ENCODE measurements around the gene BCAS1.

BCAS1 gene

DNA sequence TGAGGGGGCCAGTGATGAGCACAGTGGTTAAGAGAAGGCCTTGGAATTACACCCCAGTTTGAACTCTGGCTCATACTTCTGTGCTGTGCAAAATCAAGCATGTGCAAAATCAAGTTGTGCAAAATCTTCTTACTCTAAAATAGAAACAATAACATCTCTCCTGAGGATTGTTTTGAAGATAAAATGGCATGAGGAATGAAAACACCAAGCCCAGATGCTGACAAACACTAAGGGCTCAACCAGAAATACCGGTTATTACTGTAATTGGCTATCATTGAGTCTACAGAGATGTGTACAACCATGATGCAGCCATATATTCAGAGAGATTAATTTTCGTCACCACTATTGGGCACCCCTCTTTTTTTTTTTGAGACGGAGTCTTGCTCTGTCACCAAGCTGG, 5.9 kb upstream of the BCAS1 start:
- no peak for DNase-seq (ENCODE audit: low read depth)

DNA sequence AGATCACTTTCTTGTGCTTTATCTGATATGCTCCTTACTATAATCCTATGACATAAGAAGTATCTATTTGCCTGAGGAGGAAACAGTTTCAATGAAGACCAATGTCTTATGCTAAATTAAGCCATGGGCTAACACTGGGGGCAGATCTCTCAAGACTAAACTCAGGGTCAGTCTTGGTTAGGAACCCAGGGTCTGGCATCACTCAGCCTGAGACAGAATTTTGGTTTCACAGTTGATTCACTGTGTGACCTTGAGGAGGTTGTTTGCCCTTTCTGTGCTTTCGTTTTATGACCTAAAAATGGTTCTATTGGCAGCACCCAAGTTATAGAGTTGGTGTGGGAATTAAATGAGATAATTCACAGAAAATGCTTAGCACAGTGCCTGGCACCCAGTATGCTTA, 4.9 kb upstream of the BCAS1 start:
- DNase-seq (ENCODE audit: low read depth) = no peak

DNA sequence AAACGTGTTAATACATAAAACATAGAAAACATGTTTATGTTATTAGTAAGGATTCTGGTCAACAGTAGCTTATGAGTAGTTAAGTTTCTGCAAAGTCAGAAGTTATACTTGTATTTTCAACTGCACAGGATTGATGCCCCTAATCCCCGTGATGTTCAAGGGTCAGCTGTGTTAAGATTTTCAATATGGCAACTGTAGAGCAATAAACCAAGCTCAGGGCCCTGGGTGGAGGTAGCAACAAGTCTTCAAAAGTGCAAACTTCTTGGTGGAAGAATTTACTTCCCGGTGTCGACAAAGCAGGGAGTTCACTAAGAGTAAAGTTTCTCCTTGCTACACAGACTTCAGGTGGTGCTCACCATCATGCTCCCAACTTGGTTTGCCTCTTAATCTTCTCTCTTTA, 4.1 kb upstream of the BCAS1 start:
- DNase-seq (ENCODE audit: low read depth) = no peak

DNA sequence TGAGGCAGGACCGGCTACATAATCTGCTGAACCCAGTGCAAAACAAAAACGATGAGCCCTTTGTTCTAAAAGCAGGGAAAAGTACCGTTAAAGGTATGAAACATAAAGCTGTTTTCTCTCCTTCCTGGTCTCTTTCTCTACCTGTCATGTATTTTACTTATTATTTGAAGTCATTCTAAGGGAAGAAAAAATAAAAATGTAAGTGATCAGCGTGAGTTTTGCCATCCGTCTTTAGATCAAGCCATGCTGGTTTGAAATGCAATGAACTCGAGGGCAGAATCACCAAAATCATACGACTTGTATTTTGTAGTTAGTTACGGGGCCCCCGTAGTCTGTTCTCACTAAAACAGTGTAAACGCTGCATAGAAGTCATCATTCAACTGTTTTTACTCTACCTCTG, 2.9 kb upstream of the BCAS1 start:
- no peak for DNase-seq (ENCODE audit: low read depth)

DNA sequence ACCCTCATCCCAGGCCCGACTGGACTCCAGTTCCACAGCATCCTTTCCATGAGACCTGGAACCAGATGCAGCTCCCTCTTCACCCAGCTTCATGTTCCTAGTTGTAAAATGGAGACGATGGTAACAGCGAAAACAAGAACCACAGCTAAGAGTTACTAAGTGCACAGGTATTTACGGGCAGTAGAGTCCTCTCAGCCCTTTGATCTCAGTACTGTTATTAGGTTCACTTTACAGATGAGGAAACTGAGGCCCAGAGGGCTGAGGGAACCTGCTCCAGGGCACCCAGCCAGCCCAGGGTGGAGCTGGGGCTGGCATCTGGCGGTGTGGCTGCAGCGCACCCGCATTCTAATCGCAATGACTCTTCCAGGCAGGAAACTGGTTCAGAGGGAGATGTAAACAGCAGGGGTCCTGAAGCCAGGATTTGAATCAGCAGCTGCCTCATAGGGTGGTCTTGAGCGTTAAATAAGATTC, 858 bp downstream of the BCAS1 start:
- DNase-seq (ENCODE audit: low read depth) = no peak

DNA sequence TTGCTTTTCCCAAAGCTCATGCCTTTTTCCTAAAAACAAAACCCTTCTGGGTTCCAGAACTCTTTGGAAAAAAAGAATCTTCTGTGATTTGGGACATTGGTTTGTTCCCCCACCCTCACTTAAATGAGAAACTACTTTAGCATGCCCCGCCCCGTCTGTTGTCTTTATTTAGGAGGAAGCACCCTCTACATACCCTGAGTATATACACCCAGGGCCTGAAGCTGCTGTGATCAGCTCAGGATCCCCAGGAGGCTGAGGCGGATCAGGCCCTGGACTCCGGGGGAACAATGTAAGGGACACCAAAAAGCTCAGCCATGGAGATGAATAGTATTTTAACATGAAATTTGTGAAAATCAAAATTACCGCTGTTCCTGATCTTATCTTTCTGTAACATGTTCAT, 1.4 kb downstream of the BCAS1 start:
- no peak for DNase-seq (ENCODE audit: low read depth)

DNA sequence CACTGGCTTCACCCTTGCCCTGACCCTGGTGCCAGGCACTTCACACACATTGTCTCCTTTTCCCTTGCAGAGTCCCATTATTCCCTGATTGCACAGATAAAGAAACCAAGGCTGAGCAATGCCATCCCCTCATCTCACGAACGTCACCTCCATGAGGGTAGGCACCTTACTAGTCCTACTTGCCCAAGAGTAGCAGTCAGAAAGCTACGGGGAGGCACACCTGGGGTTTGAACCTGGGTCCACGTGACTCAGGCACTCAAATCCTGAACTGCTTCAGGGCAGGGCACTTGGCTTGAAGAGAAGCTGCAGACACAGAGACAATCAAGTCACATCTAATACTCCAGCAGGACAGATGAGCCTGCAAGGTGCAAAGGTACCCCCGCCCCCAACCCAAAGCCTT, 1.9 kb downstream of the BCAS1 start:
- no peak for DNase-seq (ENCODE audit: low read depth)

DNA sequence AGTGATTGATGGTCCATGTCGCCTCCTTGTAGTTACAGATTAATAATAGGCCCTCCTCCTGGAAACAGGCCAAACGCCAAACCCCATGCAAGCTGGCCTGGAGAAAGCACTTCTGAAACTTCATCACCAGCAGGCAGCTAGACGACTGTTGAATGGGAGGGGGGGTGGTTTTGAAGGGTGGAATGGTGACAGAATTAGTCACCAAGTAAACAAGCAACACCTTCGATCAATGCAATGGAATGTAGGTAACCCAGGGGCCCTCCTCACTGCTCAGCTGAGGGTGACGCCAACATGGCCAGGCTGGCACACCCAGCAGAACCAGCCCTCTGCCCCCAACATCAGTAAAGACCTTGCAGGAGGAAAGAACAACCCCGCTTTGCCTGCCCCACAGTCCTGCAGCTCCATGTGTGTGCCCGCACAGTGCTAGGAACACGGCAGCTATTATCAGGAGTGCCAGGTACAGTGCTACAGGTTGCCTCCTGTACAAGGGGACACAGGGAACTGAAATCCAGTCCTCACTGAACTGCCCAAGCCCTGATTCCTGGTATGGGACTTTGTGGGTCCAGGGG, 2.7 kb downstream of the BCAS1 start:
- no peak for DNase-seq (ENCODE audit: low read depth)

DNA sequence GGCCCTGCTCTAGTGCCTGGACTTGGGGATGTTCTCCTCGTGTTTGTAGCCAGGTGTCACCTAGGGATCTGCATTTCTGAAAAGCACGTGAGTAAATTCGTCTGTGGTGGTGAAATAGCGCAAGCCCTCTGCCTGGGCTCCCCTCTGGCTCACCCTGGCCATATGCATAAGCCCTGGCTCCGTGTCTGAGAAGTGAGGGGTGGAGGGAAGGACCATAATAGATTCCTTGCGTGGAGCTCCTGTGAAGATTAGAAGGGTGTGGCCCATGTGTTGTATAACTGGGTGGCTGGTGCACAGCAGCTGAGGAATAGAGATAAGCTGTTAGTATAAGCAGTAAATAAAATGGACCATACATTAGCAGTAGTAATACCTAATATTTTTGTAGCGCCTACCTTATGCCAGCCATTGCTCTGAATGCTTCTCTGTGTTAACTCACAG, 4.8 kb downstream of the BCAS1 start:
- no peak for DNase-seq (ENCODE audit: low read depth)

DNA sequence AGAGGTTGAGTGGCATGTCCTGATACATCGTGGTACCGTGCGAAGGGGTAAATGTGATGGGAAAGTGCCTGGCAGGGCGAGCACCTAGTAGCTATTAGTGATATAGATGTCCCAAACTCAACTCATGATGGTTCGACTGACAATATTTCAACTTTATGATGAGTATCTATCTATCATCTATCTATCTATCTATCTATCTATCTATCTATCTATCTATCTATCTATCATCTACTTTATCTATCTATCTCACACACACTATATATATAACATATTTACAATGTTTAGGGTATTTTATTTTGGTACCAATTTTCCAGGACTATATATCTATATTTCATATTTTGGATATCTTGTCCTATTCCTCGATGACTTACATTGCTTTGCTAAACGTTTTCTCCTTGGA, 5.5 kb downstream of the BCAS1 start:
- no peak for DNase-seq (ENCODE audit: low read depth)

DNA sequence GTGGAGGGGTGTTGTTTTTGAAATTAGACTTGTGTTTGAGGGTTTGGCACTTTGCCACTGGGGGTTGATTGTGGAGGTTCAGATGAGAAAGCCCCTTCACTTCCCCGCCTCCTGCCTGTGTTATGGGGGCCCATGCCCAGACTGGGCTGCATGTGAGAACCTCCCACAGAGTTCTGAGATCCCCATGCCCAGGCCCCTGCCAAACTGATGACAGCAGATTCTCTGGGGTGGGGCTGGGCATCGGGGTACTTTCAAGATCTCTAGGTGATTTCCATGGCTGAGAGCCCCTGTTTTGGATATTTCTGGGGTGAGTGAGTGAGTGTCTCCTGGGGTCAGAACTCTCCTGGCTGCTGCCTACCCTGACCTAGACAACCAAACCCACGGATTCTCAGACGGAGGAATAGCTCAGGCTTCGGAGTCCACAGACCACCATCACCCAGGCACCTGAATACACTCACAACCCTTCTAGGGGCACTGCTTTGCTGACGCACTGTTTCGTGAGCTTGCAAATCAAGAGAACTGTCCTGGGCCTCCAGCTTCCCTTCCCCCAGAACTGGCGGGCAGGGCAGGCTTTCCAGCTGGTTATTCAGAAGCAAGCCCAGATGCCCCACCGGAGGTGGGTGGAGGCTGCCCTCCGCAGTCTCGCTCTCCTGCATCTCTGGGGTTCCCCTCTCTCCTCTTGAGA, 6.3 kb downstream of the BCAS1 start:
- DNase-seq (ENCODE audit: low read depth) = no peak

DNA sequence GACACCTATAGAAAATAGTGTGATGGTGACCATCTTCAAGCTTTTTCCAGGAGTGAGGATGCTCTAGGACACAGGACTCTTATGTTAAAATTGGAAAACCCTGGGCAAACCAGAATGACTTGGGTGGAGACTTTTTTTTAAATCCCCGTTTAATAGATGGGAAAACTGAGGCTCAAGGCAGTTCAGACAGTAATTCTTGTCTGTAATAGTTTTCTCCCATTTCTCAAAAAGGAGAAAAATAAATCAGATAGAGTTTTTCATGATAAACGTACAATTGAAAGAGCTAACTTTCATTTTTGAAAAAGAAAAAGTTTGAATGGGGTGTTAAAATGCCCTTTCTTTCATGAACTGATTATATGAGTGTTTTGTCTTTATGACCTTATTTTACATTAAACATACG, 6.8 kb downstream of the BCAS1 start:
- DNase-seq (ENCODE audit: low read depth) = no peak

DNA sequence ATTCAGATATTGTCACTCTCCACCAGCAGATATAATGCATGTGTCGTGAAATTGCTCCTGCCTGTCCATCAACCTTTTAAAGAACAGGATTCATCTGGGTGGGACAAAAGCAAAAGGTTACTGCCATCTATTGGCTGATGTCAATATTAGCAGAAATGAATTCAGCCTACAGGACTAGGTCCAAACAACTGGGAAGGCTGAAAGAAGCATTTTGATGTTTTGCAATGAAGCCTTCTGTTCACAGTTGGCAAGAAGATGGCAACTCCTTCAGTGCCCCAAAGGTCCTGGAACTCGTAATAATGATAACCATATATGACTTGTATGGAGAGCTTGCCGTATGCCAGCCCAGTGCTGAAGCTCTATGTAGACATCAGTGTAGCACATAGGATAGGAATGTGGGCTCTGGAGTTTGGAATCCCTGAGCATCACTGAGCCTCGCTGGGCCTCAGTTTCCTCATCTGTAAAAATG, 7.5 kb downstream of the BCAS1 start:
- no peak for DNase-seq (ENCODE audit: low read depth)

DNA sequence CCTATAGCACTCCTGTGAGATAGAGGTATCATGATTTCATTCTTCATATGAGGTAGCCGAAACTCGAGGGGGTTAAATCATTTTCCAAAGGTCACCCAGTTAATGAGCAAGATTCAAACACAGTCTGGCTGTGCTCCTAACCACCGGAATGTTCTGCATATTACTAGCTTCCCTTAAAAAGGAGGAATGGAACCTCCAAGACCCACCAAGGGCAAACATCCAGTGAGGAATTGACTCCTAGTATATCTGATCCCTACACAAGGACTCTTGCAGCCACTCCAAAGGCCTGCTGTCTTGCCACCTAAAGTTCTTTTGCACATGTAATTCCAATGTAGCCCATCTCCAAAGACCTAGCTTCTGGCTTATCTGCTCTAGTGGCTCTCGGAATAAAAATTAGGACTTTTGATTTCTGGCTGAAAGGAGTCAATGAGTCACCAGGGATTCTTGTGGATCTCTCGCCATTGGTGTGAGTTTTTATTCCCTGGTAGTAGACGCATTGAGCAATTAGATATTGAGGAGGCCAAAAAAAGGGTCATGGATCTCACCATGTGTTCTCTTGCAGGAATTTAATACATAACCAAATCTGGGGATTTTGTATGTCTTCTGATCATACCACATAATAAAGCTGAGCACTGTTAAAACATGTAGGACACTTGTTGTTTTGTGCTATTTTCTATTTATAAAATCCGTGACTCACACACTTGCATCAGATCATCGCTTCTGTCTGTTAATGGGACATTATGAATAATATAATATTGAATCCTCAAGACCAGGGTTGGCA, 9.1 kb downstream of the BCAS1 start:
- DNase-seq (ENCODE audit: low read depth) = no peak

DNA sequence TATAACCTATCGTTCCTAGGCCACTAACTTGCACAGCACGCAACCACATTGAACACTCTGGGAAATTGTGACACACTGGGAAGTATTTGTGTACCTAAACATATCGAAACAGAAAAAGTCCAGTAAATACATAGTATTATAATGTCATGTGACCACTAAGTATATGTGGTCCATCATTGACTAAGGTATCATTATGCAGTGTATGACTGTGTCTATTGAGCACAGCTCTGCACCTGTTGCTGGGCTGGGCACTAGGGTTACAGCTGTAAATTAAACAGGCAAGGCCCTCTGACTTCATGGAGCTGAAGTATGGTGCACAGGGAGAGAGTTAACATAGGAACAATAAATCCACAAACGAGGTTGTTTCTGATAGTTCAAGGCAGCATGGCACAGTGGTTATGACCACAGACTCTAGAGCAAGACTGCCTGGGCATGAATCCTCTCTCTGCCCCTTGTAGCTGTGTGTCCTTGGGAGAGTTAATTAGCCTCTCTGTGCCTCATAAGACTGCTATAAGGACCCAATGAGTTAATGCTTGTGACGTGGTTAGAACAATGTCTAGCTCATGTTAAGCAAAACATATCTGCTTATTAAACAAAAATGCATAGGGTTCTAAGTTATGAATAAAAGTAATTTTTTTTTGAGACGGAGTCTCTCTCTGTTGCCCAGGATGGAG, 10.6 kb downstream of the BCAS1 start:
- no peak for DNase-seq (ENCODE audit: low read depth)

DNA sequence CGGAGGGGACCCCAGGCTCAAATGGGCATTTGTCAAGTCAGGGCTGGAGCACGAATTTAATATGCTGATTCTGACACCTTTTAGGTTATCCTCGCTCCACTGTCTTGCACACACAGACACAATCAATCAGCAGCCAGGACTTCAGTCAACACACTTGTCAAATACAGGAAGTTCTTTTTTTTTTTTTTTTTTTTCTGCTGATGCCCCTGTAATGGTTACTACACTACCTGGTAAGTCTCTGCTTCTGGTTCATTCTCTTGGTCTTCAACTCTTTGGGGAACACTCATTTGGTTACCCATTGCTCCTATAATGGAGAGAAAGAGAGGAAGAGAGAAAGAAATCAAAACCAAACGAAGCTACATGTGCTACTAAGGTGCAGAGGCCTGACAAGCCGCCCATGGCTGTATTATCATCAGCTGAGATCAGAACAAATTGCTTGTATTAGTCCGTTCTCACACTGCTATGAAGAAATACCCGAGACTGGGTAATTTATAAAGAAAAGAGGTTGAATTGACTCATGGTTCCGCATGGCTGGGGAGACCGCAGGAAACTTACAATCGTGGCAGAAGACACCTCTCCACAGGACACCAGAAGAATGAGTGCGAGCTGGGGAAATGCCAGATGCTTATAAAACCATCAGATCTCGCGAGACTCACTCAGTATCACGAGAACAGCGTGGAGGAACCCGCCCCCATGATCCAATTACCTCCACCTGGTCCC, 11.8 kb downstream of the BCAS1 start:
- DNase-seq (ENCODE audit: low read depth) = no peak

DNA sequence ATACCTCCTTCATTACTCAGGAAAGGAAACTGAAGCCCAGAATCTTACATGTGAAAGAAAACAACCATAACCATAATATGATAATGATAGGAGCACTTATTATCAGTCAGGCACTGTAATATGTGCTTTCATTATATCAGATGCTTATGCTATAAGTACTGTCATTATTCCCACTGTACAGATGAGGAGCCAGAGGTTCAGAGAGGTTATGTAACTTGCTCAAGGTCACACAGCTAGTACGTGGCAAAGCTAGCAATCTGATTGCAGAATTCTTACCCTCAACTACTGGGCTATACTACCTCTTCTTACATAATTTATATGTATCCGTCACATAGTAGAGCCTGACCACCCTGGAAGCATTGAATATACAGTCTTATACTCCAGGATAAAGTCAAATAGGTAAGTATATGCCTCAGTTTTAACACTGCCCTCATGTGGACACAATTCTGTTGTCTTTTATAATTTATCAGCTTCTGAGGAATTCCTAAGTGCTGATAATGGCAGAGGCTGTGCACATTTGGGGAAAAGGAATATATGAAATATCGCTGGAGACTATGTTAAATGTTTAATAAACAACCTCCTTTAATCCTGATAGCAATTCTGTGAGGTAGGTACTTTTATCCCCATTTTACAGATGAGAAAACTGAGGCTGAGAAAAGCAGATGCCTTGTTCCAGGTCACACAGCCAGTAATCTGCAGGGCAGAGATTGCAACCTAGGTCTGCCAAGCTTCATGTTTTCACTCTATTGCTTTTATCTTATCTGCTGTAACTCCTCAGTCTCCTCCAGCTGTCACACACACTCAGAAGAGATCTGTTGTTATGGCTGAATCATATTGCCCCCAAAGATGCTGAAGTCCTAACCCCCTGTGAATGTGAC, 13.4 kb downstream of the BCAS1 start:
- no peak for DNase-seq (ENCODE audit: low read depth)

DNA sequence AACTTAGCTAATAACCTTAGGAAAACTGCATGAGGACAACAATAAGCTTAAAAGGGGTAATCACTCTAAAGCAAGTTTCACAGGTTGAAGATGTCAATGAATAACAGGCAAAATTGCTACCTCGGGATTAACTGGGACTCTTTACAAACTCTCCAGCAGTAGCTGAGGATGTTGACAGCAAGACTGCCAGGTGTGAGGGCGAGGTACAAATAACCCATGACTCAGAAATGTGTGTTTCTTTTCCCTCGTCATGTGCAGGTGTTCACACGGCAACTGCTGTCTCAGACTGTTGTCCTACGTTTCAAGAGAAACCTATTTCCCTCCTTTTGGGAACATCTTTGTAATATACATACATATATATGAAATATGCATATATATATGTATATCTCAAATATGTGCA, 15.9 kb downstream of the BCAS1 start:
- no peak for DNase-seq (ENCODE audit: low read depth)

DNA sequence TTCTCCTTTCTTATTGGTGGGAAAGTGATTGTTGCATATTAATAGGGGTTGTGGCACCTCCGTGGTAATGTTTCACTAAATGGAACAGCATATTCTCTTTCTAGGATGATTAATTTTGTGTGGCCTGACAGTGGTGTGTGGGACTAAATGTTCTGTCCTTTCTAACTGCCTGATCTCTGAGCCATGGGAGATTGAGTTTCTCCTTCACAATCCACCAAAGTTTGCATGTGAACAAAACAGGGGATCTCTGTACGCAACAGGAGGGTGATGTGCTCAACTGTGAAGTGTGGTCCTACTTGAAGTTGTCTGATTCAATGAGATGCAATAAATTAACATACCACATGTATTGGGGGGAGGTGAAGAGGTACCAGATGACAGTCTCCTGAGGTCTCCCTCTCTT, 19.3 kb downstream of the BCAS1 start:
- DNase-seq (ENCODE audit: low read depth) = no peak

DNA sequence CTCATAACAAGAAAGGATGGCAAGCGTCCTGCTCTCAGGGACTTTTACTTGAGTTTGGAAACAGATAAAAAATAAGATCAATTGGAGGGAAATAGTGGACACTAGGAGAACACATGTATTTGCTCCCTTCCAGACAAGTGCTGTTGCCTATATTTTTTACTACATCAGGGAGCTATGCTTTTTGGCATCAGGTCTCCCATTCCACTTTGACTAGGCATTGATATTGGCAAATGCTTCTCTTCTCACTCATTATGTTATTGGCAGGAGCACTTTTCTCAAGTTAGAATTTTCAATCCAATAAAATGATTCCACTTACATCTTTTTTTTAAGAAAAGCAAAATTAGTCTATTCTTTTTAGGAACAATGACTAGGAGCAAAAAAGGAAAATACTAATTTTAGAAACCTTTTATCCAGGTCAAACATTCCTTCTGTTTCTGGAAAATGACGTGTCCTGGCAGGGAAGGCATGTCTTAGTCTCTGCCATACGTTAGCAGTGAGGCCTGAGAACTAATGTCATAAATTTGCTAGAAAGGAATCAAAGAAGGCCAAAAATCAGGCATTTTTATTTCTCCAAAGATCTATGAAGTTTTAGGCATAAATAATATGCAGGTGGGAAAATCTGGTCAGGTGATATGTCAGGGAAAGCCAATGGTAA, 21.4 kb downstream of the BCAS1 start:
- DNase-seq (ENCODE audit: low read depth) = no peak

DNA sequence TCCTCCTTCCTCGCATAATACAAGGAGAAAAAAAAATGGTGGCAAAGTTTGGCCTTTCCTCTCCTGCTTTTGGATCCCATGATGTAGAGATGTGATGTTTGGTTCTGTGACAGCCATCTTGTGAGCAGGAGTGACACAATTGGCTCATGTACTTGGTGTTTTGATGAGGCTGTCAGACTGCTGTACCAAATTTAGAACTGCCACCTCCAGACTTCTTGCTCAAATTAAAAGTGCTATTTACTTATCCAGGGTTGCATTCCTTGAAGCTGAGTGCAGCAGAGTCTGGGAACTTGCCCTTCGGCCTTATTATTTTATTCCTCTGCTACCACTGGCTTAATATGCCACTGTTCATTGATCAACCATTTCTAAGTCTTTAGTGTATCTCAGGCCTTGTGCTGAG, 21.9 kb downstream of the BCAS1 start:
- no peak for DNase-seq (ENCODE audit: low read depth)
